Calu3 (cell line): ENCODE measurements around the gene IRS2. TPM values are rescaled to one million over a fixed set of nuclear protein-coding genes. Genes with fewer than 3 reads are reported as not detected.

Experiments used
- BruUV-seq: library from RNA; stranded (reverse); fragments of 400-500 nt; replicated peaks from 2 replicates; lab custom pipeline; 2021; lab: Mats Ljungman, UMichigan
- CTCF ChIA-PET: fragments of 300-600 bp; sonication (Branson Sonifier 250); formaldehyde crosslinking; loops from one replicate; lab custom pipeline; 2022; ENCODE audit warnings: antibody characterized with exemption; lab: Charles Lee
- DNase-seq: peaks from one replicate; pipeline ENCODE4 v3.0.0; 2022
- H3K27ac Mint-ChIP-seq: one replicate; pipeline ENCODE4 v1.8.0; 2022; ENCODE audit warnings: mixed read lengths; ENCODE audit not compliant: unreplicated experiment
- H3K27me3 Mint-ChIP-seq: one replicate; pipeline ENCODE4 v1.8.0; 2022; ENCODE audit warnings: mixed read lengths; ENCODE audit not compliant: unreplicated experiment
- H3K36me3 Mint-ChIP-seq: one replicate; pipeline ENCODE4 v1.8.0; 2022; ENCODE audit warnings: mild to moderate bottlenecking, moderate library complexity, mixed read lengths; ENCODE audit not compliant: insufficient read depth, unreplicated experiment
- H3K4me1 Mint-ChIP-seq: one replicate; pipeline ENCODE4 v1.8.0; 2022; ENCODE audit warnings: mild to moderate bottlenecking, low read depth, mixed read lengths; ENCODE audit not compliant: unreplicated experiment
- H3K4me3 Mint-ChIP-seq: one replicate; pipeline ENCODE4 v1.8.0; 2022; ENCODE audit warnings: mild to moderate bottlenecking, low read depth, moderate library complexity, mixed read lengths; ENCODE audit not compliant: unreplicated experiment
- H3K9me3 Mint-ChIP-seq: one replicate; pipeline ENCODE4 v1.8.0; 2022; ENCODE audit warnings: low read depth, mixed read lengths; ENCODE audit not compliant: unreplicated experiment
- CTCF ChIP-seq: fragments of 200-600 bp; IDR thresholded peaks from one replicate; pipeline ENCODE4 v1.8.0; 2022; ENCODE audit warnings: antibody characterized with exemption; ENCODE audit not compliant: unreplicated experiment
- intact Hi-C: fragments of 100-400 bp; cut with micrococcal nuclease; formaldehyde crosslinking; loops from one replicate; pipeline ENCODE4 v1.10.0; 2022; ENCODE audit not compliant: unreplicated experiment
- total RNA-seq: library from RNA; stranded (reverse); gene quantifications from 2 replicates; pipeline ENCODE4 v1.2.3, GENCODE V29; 2022

The IRS2 gene
- total RNA-seq, 1 experiment from 2014 or later = 5.4 TPM

- intact Hi-C loops = no loop called here
- no peak for DNase-seq
- H3K27me3 Mint-ChIP-seq = no peaks in the 10 kb centered on the region
- CTCF ChIA-PET = no interaction called here
- H3K4me3 Mint-ChIP-seq = no peak overlapping the region
- no TSS peak for BruUV-seq
- H3K27ac Mint-ChIP-seq = no peak overlapping the region
- H3K4me1 Mint-ChIP-seq = peaks cover 9% of the 10 kb centered on the region
- no peaks in the 10 kb centered on the region for H3K9me3 Mint-ChIP-seq
- H3K36me3 Mint-ChIP-seq = no peaks in the 10 kb centered on the region
- TF ChIP-seq CTCF = no peak
These were observed 15.9 kb downstream of the IRS2 start for GRCh38 chr13:109770436-109770835.

GRCh38 chr13:109769921-109770320, 16.5 kb downstream of the IRS2 start:
- intact Hi-C loops = no loop called here
- no peak for TF ChIP-seq CTCF
- DNase-seq = no peak
- Mint-ChIP-seq H3K36me3 (no peaks in the 10 kb centered on the region), H3K4me3 (no peak overlapping the region), H3K9me3 (no peaks in the 10 kb centered on the region), H3K4me1 (peaks cover 9% of the 10 kb centered on the region), H3K27me3 (no peaks in the 10 kb centered on the region), H3K27ac (no peak overlapping the region)
- BruUV-seq = no TSS peak
- CTCF ChIA-PET = no interaction called here

- no peaks in the 10 kb centered on the region for H3K27me3 Mint-ChIP-seq
- no peaks in the 10 kb centered on the region for H3K36me3 Mint-ChIP-seq
- BruUV-seq = no TSS peak
- no peak for TF ChIP-seq CTCF
- no peak for DNase-seq
- H3K4me1 Mint-ChIP-seq = peaks cover 9% of the 10 kb centered on the region
- CTCF ChIA-PET = no interaction called here
- no peak overlapping the region for H3K4me3 Mint-ChIP-seq
- H3K9me3 Mint-ChIP-seq = no peaks in the 10 kb centered on the region
- H3K27ac Mint-ChIP-seq = no peak overlapping the region
- intact Hi-C loops = no loop called here
These were observed 17.1 kb downstream of the IRS2 start for GRCh38 chr13:109769275-109769674.

GRCh38 chr13:109768616-109769015, 17.8 kb downstream of the IRS2 start:
- Mint-ChIP-seq H3K4me3 (no peak overlapping the region), H3K36me3 (no peaks in the 10 kb centered on the region), H3K4me1 (peaks cover 4% of the 10 kb centered on the region), H3K27ac (no peak overlapping the region), H3K9me3 (no peaks in the 10 kb centered on the region), H3K27me3 (no peaks in the 10 kb centered on the region)
- TF ChIP-seq CTCF = no peak
- no peak for DNase-seq
- no TSS peak for BruUV-seq
- CTCF ChIA-PET = no interaction called here
- intact Hi-C loops = no loop called here
